ENCODE data around the gene ARL2.
"Not testable (repeated sequence)": the region's sequence is repeated elsewhere in the genome, so short reads cannot be mapped to it uniquely, and the experiment has no call there.

ARL2 gene

GRCh38 chr11:64976651-64977050 lies 37.3 kb upstream of the ARL2 start:
- DNase-seq (ENCODE audit: low read depth): no peak

GRCh38 chr11:64983339-64983738 lies 30.6 kb upstream of the ARL2 start:
- not testable (repeated sequence) for DNase-seq (ENCODE audit: low read depth)

More at GRCh38 chr11:64976651-64977050, 37.3 kb upstream of the ARL2 start:
- H3K4me3 ChIP-seq (ENCODE audit: low read length): no peak overlapping the region
- no peak for TF ChIP-seq CTCF (conservative IDR thresholded peaks at IDR 0.05; ENCODE audit: low read depth, low read length)

GRCh38 chr11:64987998-64988854 lies 25.7 kb upstream of the ARL2 start:
- DNase-seq (ENCODE audit: low read depth): no peak
- TF ChIP-seq CTCF (conservative IDR thresholded peaks at IDR 0.05; ENCODE audit: low read depth, low read length): no peak
- no peak overlapping the region for H3K4me3 ChIP-seq (ENCODE audit: low read length)

More at GRCh38 chr11:64983339-64983738, 30.6 kb upstream of the ARL2 start:
- H3K4me3 ChIP-seq (ENCODE audit: low read length): not testable (repeated sequence)

GRCh38 chr11:64989416-64989815 lies 24.5 kb upstream of the ARL2 start:
- no peak for TF ChIP-seq CTCF (conservative IDR thresholded peaks at IDR 0.05; ENCODE audit: low read depth, low read length)
- no peak overlapping the region for H3K4me3 ChIP-seq (ENCODE audit: low read length)
- no peak for DNase-seq (ENCODE audit: low read depth)

- no peak overlapping the region for H3K4me3 ChIP-seq (ENCODE audit: low read length)
- DNase-seq (ENCODE audit: low read depth): no peak
- TF ChIP-seq CTCF (conservative IDR thresholded peaks at IDR 0.05; ENCODE audit: low read depth, low read length): no peak
Measured at GRCh38 chr11:64990222-64990923, 23.6 kb upstream of the ARL2 start.

GRCh38 chr11:64994318-64994717 lies 19.6 kb upstream of the ARL2 start:
- no peak overlapping the region for H3K4me3 ChIP-seq (ENCODE audit: low read length)
- no peak for TF ChIP-seq CTCF (conservative IDR thresholded peaks at IDR 0.05; ENCODE audit: low read depth, low read length)
- DNase-seq (ENCODE audit: low read depth): no peak

GRCh38 chr11:64996327-64996709 lies 17.6 kb upstream of the ARL2 start:
- no peak for TF ChIP-seq CTCF (conservative IDR thresholded peaks at IDR 0.05; ENCODE audit: low read depth, low read length)
- DNase-seq (ENCODE audit: low read depth): no peak
- H3K4me3 ChIP-seq (ENCODE audit: low read length): no peak overlapping the region
